ENCODE results near the gene PIP5K1B.

PIP5K1B gene

GRCh38 chr9:68919661-68920060, 214.6 kb downstream of the PIP5K1B start:
- H3K4me3 ChIP-seq (IDR thresholded peaks at IDR 0.05; ENCODE audit: insufficient read depth, low read depth, low read length) = no peak overlapping the region
- no peaks in the 10 kb centered on the region for H3K79me2 ChIP-seq (ENCODE audit: insufficient read depth, low read depth)
- no peak overlapping the region for H3K4me2 ChIP-seq
- H3K9ac ChIP-seq = no peak overlapping the region
- H3K27ac ChIP-seq = no peak overlapping the region
- no peaks in the 10 kb centered on the region for H4K20me1 ChIP-seq (ENCODE audit: insufficient read depth)
- H3K4me1 ChIP-seq (ENCODE audit: low read depth, poor library complexity, severe bottlenecking) = no peaks in the 10 kb centered on the region
- H3K27me3 ChIP-seq (ENCODE audit: insufficient read depth, low read depth) = no peaks in the 10 kb centered on the region
- H3K36me3 ChIP-seq (ENCODE audit: insufficient read depth) = no peaks in the 10 kb centered on the region; the same call in 1 of the 2 replicates
- no peak overlapping the region for H2AFZ ChIP-seq (ENCODE audit: low read depth)
- TF ChIP-seq CTCF (conservative IDR thresholded peaks at IDR 0.05; ENCODE audit: low read depth, low read length) = no peak

GRCh38 chr9:68920921-68921320, 215.9 kb downstream of the PIP5K1B start:
- Histone ChIP-seq H3K27ac (no peak overlapping the region), H2AFZ (ENCODE audit: low read depth) (no peak overlapping the region), H3K27me3 (ENCODE audit: insufficient read depth, low read depth) (no peaks in the 10 kb centered on the region), H3K4me2 (no peak overlapping the region), H3K36me3 (ENCODE audit: insufficient read depth) (no peaks in the 10 kb centered on the region; the same call in 1 of the 2 replicates), H3K79me2 (ENCODE audit: insufficient read depth, low read depth) (no peaks in the 10 kb centered on the region), H3K9ac (no peak overlapping the region), H3K4me1 (ENCODE audit: low read depth, poor library complexity, severe bottlenecking) (no peaks in the 10 kb centered on the region), H4K20me1 (ENCODE audit: insufficient read depth) (no peaks in the 10 kb centered on the region), H3K4me3 (IDR thresholded peaks at IDR 0.05; ENCODE audit: insufficient read depth, low read depth, low read length) (no peak overlapping the region)
- no peak for TF ChIP-seq CTCF (conservative IDR thresholded peaks at IDR 0.05; ENCODE audit: low read depth, low read length)

- Histone ChIP-seq H3K27me3 (ENCODE audit: insufficient read depth, low read depth) (no peaks in the 10 kb centered on the region), H3K4me1 (ENCODE audit: low read depth, poor library complexity, severe bottlenecking) (no peaks in the 10 kb centered on the region), H2AFZ (ENCODE audit: low read depth) (no peak overlapping the region), H3K4me3 (IDR thresholded peaks at IDR 0.05; ENCODE audit: insufficient read depth, low read depth, low read length) (no peak overlapping the region), H3K9ac (no peak overlapping the region), H3K36me3 (ENCODE audit: insufficient read depth) (no peaks in the 10 kb centered on the region), H3K27ac (no peak overlapping the region), H4K20me1 (ENCODE audit: insufficient read depth) (no peaks in the 10 kb centered on the region), H3K79me2 (ENCODE audit: insufficient read depth, low read depth) (no peaks in the 10 kb centered on the region), H3K4me2 (no peak overlapping the region)
- TF ChIP-seq CTCF (conservative IDR thresholded peaks at IDR 0.05; ENCODE audit: low read depth, low read length) = no peak
Observed at GRCh38 chr9:68923480-68923879, 218.4 kb downstream of the PIP5K1B start.

- Histone ChIP-seq H4K20me1 (ENCODE audit: insufficient read depth) (no peaks in the 10 kb centered on the region), H3K9ac (no peak overlapping the region), H3K27me3 (ENCODE audit: insufficient read depth, low read depth) (no peaks in the 10 kb centered on the region), H3K4me2 (no peak overlapping the region), H3K4me3 (IDR thresholded peaks at IDR 0.05; ENCODE audit: insufficient read depth, low read depth, low read length) (no peak overlapping the region), H3K79me2 (ENCODE audit: insufficient read depth, low read depth) (no peaks in the 10 kb centered on the region), H3K36me3 (ENCODE audit: insufficient read depth) (no peaks in the 10 kb centered on the region), H2AFZ (ENCODE audit: low read depth) (no peak overlapping the region), H3K4me1 (ENCODE audit: low read depth, poor library complexity, severe bottlenecking) (no peaks in the 10 kb centered on the region), H3K27ac (no peak overlapping the region)
- no peak for TF ChIP-seq CTCF (conservative IDR thresholded peaks at IDR 0.05; ENCODE audit: low read depth, low read length)
Observed at GRCh38 chr9:68925175-68925574, 220.1 kb downstream of the PIP5K1B start.
